Gastrocnemius medialis (tissue), 4 donors: ENCODE data around the gene ADARB2.

ENCODE experiments used
- POLR2A ChIP-seq, 2 donors: fragments of 450-650 bp; IDR thresholded peaks; one replicate each; pipeline ENCODE4 v1.6.1; 2017; ENCODE audit warnings: antibody characterized with exemption in 2 of 2, mild to moderate bottlenecking in 2 of 2, moderate library complexity in 2 of 2
- TF ChIP-seq, protein P1 (sequence below), 5 experiments: fragments of 450-650 bp in 3 of 5; fragments of 200-600 bp in 2 of 5; sonication (generic) in 2 of 5; IDR thresholded peaks in 4 of 5; conservative IDR thresholded peaks in 1 of 5; 1 replicate in 4 of 5; 2 replicates in 1 of 5; pipeline ENCODE4 v1.5.1; 2016 to 2019; ENCODE audit warnings: antibody characterized with exemption in 5 of 5, mild to moderate bottlenecking in 3 of 5, moderate library complexity in 3 of 5

DNA sequence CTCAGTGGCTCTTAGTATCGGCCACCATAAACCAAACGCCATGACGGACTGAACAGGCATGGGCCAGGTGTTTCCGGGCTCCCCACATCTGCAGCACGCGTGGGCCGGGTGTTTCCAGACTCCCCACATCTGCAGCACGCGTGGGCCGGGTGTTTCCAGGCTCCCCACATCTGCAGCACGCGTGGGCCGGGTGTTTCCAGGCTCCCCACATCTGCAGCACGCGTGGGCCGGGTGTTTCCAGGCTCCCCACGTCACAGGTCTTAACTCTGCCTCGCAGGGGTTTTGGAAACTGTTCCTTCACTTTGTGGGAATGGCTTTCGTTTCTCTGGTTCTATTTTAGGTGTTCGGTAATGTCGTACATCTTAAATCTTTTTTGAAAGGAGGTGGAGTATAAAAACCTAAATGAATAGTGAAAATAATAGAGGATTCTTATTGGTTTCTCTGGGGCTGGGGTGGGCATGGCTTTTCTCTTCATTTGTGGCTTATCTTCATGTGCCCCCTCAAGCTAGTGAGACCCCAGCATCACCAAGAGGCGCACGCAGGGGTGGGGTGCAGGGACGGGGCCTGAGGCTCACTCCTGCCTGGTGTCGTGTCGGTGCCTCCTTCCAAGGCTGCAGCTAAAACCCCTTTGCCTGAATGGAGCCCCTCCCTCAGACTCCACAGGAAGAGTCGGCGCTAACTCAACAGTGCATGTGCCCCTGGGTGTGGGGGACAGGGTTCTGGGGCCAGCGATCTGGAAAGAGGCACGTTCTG, 554.9 kb downstream of the ADARB2 start:
- TF ChIP-seq, protein P1, sequence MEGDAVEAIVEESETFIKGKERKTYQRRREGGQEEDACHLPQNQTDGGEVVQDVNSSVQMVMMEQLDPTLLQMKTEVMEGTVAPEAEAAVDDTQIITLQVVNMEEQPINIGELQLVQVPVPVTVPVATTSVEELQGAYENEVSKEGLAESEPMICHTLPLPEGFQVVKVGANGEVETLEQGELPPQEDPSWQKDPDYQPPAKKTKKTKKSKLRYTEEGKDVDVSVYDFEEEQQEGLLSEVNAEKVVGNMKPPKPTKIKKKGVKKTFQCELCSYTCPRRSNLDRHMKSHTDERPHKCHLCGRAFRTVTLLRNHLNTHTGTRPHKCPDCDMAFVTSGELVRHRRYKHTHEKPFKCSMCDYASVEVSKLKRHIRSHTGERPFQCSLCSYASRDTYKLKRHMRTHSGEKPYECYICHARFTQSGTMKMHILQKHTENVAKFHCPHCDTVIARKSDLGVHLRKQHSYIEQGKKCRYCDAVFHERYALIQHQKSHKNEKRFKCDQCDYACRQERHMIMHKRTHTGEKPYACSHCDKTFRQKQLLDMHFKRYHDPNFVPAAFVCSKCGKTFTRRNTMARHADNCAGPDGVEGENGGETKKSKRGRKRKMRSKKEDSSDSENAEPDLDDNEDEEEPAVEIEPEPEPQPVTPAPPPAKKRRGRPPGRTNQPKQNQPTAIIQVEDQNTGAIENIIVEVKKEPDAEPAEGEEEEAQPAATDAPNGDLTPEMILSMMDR (IDR thresholded peaks at IDR 0.05 in 4 of 5, conservative IDR thresholded peaks at IDR 0.05 in 1 of 5), result no peak
- no peak for TF ChIP-seq POLR2A (IDR thresholded peaks at IDR 0.05)
